Stomach (tissue), 4 donors: Measurements from ENCODE around the gene CTNNA3.

Source experiments
- POLR2AphosphoS5 ChIP-seq, 3 donors: sonication (generic); formaldehyde crosslinking; IDR thresholded peaks; one replicate each; pipeline ENCODE4 v1.6.1; 2016; ENCODE audit warnings: antibody characterized with exemption in 3 of 3
- TF ChIP-seq, protein P1 (sequence below), 7 experiments: fragments of 450-650 bp in 4 of 7; fragments of 200-600 bp in 3 of 7; sonication (generic) in 3 of 7; IDR thresholded peaks; one replicate each; pipeline ENCODE4 v1.5.1; 2016 to 2019; ENCODE audit warnings: antibody characterized with exemption in 7 of 7, control low read depth in 2 of 7, mild to moderate bottlenecking in 1 of 7

DNA sequence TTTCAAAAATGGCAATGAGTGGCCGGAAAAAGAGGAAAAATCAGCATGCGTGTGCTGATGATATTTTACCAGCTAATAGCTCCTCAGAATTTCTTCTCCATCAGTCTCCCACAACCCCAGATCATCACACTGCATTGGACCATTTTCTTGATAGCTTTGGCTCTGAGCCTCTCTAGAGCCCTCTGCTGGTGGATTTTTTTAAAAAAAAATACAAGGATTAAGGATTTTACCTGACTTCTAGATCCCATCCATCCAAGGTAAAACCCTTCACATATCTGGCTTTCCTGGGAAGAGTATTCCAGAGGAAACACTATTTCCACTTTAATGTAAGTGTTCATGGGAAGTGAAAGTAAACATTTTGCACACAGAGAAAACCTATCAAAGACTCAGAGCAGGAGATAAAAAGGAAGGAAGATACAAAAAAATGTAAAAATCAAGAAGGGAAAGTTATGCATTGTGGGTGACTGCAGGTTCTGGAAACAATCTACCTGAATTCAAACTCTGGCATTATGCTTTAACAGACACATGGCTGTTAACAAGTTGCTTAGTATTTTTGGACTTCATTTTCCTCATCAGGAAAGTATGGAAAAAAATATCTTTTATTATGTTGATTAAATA, 389.3 kb downstream of the CTNNA3 start:
- TF ChIP-seq, protein P1, sequence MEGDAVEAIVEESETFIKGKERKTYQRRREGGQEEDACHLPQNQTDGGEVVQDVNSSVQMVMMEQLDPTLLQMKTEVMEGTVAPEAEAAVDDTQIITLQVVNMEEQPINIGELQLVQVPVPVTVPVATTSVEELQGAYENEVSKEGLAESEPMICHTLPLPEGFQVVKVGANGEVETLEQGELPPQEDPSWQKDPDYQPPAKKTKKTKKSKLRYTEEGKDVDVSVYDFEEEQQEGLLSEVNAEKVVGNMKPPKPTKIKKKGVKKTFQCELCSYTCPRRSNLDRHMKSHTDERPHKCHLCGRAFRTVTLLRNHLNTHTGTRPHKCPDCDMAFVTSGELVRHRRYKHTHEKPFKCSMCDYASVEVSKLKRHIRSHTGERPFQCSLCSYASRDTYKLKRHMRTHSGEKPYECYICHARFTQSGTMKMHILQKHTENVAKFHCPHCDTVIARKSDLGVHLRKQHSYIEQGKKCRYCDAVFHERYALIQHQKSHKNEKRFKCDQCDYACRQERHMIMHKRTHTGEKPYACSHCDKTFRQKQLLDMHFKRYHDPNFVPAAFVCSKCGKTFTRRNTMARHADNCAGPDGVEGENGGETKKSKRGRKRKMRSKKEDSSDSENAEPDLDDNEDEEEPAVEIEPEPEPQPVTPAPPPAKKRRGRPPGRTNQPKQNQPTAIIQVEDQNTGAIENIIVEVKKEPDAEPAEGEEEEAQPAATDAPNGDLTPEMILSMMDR (IDR thresholded peaks at IDR 0.05): peak in 3 of 7 experiments; percentile 6 to 25 (median 20)
- no peak for TF ChIP-seq POLR2AphosphoS5 (IDR thresholded peaks at IDR 0.05)
